Measurements from ENCODE around the gene MSX2.

MSX2 gene

GRCh38 chr5:174724484-174725260 is at the start of gene MSX2:
Gene MSX2, plus strand, starts transcription at chr5:174724582. Its CDS starts 78 bp downstream, at chr5:174724660.
- in situ Hi-C loops (cut with MboI; ENCODE audit: low pct_unique_long_range_greater_than_20kb, low sequenced_read_pairs, unreplicated experiment): no loop called here
- DNase-seq (ENCODE audit: low spot score): no peak
- TF ChIP-seq CTCF (IDR thresholded peaks at IDR 0.05; ENCODE audit: extremely low read depth, insufficient read depth, missing control alignments): no peak

- TF ChIP-seq CTCF (IDR thresholded peaks at IDR 0.05; ENCODE audit: extremely low read depth, insufficient read depth, missing control alignments): no peak
- in situ Hi-C loops (cut with MboI; ENCODE audit: low pct_unique_long_range_greater_than_20kb, low sequenced_read_pairs, unreplicated experiment): no loop called here
- no peak for DNase-seq (ENCODE audit: low spot score)
Measured at GRCh38 chr5:174675110-174675509, 49.3 kb upstream of the MSX2 start.

GRCh38 chr5:174675916-174676315 is 48.5 kb upstream of the MSX2 start:
- in situ Hi-C loops (cut with MboI; ENCODE audit: low pct_unique_long_range_greater_than_20kb, low sequenced_read_pairs, unreplicated experiment): no loop called here
- no peak for DNase-seq (ENCODE audit: low spot score)
- no peak for TF ChIP-seq CTCF (IDR thresholded peaks at IDR 0.05; ENCODE audit: extremely low read depth, insufficient read depth, missing control alignments)

GRCh38 chr5:174678107-174678506 is 46.3 kb upstream of the MSX2 start:
- TF ChIP-seq CTCF (IDR thresholded peaks at IDR 0.05; ENCODE audit: extremely low read depth, insufficient read depth, missing control alignments): no peak
- in situ Hi-C loops (cut with MboI; ENCODE audit: low pct_unique_long_range_greater_than_20kb, low sequenced_read_pairs, unreplicated experiment): no loop called here

GRCh38 chr5:174680901-174681565 is 43.3 kb upstream of the MSX2 start:
- no peak for DNase-seq (ENCODE audit: low spot score)
- TF ChIP-seq CTCF (IDR thresholded peaks at IDR 0.05; ENCODE audit: extremely low read depth, insufficient read depth, missing control alignments): no peak
- in situ Hi-C loops (cut with MboI; ENCODE audit: low pct_unique_long_range_greater_than_20kb, low sequenced_read_pairs, unreplicated experiment): no loop called here

More at GRCh38 chr5:174678107-174678506, 46.3 kb upstream of the MSX2 start:
- DNase-seq (ENCODE audit: low spot score): no peak

GRCh38 chr5:174687503-174687902 is 36.9 kb upstream of the MSX2 start:
- in situ Hi-C loops (cut with MboI; ENCODE audit: low pct_unique_long_range_greater_than_20kb, low sequenced_read_pairs, unreplicated experiment): no loop called here
- TF ChIP-seq CTCF (IDR thresholded peaks at IDR 0.05; ENCODE audit: extremely low read depth, insufficient read depth, missing control alignments): no peak
- no peak for DNase-seq (ENCODE audit: low spot score)
